GM13977 (cell line): ENCODE results near the gene MAEL.

ENCODE experiments used
- DNase-seq: peaks from one replicate; pipeline ENCODE4 v3.0.0; 2012; ENCODE audit warnings: low spot score
- in situ Hi-C: fragments of 300-500 bp; cut with MboI; formaldehyde crosslinking; loops from one replicate; pipeline ENCODE4 v1.12.0; 2022; ENCODE audit warnings: low sequenced_read_pairs, low pct_unique_long_range_greater_than_20kb, mixed read lengths, inconsistent platforms; ENCODE audit not compliant: unreplicated experiment
- TF ChIP-seq, protein P1 (sequence below): IDR thresholded peaks from 2 replicates; pipeline ENCODE4 v1.5.1; 2012; ENCODE audit warnings: mild to moderate bottlenecking, control low read depth; ENCODE audit not compliant: insufficient read depth; ENCODE audit errors: extremely low read depth, missing control alignments

The MAEL gene

DNA sequence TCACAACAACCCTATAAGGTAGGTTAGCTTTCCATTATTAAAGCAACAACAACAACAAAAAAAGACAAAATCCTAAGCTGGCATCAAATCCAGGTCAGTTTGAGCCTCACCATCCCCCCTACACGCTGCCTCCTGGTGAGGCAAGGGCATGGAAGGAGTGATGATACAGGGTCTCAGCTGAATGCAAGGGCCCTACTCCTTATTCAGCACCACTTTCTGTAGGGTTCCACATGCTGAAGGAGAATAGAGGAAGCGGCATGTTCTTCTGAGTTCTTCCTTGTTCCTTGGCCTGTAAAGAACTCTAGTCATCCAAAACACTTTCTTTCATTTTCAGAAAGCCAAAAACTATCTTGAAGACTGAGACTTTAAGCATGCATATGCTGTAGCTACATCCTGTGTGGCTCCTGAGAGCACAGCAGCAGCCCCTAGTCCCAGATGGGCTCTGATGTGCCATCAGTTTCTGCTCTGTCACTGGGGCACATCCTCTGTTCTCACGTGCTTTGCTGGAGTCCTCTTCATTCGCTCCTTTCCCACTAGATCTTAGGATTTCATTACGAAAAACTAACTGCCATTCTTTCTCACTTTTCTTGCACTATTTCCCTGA is 19.9 kb upstream of the MAEL start:
- TF ChIP-seq, protein P1, sequence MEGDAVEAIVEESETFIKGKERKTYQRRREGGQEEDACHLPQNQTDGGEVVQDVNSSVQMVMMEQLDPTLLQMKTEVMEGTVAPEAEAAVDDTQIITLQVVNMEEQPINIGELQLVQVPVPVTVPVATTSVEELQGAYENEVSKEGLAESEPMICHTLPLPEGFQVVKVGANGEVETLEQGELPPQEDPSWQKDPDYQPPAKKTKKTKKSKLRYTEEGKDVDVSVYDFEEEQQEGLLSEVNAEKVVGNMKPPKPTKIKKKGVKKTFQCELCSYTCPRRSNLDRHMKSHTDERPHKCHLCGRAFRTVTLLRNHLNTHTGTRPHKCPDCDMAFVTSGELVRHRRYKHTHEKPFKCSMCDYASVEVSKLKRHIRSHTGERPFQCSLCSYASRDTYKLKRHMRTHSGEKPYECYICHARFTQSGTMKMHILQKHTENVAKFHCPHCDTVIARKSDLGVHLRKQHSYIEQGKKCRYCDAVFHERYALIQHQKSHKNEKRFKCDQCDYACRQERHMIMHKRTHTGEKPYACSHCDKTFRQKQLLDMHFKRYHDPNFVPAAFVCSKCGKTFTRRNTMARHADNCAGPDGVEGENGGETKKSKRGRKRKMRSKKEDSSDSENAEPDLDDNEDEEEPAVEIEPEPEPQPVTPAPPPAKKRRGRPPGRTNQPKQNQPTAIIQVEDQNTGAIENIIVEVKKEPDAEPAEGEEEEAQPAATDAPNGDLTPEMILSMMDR = no peak
- in situ Hi-C loops = no loop called here
- no peak for DNase-seq

DNA sequence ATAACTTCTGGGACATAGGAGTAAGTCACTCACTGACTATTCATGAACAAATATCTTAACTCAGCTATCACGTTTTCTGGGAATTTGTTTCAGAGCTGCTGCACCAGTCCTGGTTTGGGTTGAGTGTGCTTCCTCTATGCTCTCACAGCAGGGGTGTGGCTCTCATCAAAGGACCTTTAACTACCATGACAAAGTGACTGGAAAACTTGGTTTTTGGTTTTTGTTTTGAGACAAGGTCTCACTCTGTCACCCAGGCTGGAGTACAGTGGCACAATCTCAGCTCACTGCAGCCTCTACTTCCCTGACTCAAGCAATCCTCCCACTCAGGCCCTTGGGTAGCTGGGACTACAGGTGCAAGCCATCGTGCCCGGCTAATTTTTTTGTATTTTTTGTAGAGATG is 17.8 kb upstream of the MAEL start:
- TF ChIP-seq, protein P1 = no peak
- DNase-seq = no peak
- in situ Hi-C loops = no loop called here

DNA sequence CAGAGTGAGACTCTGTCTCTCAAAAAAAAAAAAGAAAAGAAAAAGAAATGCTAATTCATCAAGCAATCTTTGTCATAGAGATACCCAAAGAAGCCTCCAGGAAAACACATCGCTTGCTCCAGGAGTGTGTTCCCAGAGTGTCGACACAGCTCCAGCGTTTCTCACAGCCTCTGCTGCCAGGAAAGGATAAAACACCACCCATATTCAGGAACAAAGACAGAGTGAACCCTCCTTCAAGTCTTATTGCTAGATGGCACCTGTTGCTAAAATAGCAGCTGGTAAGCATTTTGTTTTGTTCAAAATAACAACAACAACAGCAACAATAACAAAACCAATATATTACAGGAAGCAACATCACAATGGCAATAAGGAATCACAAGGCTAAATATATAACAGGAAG is 16.9 kb upstream of the MAEL start:
- in situ Hi-C loops = no loop called here
- TF ChIP-seq, protein P1 = no peak

DNA sequence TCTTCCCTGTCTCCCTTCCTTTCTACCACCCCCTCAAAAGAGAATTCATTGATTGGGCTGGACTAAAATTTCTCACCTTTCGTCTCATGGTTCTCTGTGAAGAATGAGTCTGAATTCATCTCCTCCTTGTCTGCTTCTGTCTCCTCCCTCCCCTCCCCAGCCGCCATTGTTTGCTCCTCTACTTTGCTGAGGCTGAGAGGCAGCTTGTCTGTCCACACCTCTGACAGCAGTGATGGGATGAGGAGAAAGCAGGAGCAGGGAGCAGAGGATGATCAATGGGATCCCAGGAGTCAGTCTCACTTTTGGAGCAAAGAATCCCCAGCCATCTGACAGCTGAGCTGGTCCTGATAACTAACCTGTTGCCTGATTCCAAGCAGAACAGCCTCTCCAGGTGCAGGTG is 16.3 kb upstream of the MAEL start:
- TF ChIP-seq, protein P1 = no peak
- in situ Hi-C loops = no loop called here
- no peak for DNase-seq

More for the DNA sequence above, 16.9 kb upstream of the MAEL start:
- no peak for DNase-seq

DNA sequence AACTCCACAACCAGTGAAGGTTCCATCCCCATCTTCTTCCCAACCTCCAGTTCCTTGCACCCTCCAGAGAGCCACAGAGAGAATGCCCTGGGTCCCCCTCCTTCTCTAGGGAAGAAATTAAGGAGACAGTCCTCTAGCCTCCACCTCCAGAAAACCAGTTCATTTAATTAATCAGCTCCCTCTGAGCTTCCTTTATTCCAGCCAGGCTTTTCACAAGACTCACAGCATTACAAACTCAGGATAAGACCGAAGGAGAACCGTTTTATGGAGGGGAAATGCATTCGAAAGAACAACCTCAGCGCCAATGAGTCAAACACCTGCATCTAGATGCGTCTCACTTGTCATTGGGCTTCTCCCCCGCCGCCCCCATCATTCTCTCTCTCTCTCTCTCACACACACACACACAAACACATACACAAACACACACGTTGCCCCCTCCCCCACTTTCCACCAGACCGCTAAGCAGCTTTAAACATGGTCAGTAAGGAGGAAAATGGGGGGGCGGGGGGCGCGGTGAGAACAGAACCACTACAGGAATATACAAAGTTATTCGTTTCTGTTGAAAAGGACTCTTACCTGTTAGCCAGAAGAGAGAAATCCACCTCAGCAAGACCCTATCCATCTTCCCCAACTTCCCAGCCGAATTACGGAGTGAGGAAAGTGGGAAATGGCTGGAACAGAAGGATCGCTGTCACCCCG is 14.3 kb upstream of the MAEL start:
- in situ Hi-C loops = no loop called here
- TF ChIP-seq, protein P1 = no peak
- peak; percentile 43 for DNase-seq

DNA sequence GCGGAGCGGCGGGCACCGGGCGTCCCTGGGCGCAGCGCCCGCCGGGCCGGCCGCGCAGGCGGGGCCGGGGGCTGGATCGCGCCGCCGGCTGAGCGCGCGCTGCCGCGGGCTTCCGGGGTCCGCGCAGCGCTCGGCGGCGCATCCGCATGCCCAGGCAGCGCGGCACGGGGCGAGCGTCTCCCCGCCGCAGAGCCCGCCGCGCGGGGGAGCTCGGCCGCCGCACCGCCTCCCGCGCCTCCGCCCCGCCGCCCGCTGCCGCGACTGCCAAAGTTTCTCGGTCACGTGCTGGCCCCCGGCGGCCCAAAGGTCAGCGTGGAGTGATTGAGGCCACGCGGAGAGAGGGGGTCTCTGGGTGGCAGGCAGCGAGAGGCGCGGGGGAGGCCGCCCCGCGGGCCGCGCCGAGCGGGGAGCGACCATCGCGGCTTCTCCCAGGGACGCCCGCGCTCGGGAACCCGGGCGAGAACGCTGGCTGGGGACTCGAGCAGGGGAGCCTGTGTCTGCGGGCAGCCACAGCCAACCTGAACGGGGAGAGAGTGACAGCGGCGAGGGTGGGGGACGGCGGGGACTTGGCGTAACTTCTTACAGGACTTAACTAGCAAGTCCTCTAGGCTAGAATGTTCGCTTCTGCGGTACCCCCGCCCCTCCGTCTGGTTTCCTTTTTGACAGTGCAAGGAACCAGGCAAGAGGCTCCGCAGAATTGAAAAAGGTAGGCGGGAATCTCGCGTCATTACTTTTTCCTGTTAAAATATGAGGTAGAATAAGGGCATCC is 13.5 kb upstream of the MAEL start, which contains the start of gene ILDR2:
ILDR2 (minus strand) TSS at position 180 of the 769 bp plus-strand sequence. CDS start 272 bp downstream, outside the sequence.
- TF ChIP-seq, protein P1 = peak; percentile 43
- in situ Hi-C loops = no loop called here
- peak; percentile 83 for DNase-seq
